ENCODE measurements around the gene RPS19.

DNA sequence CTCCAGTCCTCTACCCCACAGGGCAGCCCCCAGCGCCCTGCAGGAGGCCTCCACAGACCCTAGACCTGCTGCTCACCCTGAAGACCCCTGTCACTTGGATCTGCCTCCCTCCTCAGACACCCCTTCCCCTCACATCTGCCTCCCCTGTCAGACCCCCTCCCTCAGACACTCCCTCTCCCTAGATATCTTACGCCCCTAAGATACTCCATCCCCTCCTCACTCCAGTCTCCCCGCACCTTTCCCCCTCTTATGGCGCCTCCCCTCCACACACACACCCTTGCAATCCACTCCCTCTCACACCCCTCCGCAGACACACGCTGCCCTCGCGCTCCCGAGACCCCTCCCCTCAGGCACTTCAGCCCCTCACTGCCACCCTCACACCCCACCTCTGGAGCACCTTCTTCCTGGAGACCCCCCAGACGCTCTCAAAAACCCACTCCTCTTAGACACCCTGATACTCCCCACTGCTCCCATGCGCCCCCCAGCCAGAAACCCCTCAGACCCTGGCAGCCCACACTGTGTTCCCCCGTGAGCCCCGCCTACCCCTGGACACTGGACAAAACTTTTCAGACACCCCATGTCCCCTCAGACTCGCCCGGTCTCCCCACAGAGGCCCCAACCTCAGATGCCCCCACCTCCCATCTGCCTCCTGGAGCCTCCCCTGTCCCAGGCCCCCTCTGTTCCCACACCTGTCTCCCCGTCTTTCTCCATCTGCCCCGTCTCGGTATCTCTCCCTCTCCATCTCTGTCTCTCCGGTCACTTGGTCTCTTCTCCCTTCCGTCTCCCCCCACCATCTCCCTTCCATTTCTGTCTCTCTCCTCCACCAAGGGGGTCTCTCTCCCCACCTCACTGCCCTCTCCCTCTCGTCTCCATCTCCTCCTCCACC, 53.7 kb downstream of the RPS19 start:
- TF ChIP-seq, protein P1, sequence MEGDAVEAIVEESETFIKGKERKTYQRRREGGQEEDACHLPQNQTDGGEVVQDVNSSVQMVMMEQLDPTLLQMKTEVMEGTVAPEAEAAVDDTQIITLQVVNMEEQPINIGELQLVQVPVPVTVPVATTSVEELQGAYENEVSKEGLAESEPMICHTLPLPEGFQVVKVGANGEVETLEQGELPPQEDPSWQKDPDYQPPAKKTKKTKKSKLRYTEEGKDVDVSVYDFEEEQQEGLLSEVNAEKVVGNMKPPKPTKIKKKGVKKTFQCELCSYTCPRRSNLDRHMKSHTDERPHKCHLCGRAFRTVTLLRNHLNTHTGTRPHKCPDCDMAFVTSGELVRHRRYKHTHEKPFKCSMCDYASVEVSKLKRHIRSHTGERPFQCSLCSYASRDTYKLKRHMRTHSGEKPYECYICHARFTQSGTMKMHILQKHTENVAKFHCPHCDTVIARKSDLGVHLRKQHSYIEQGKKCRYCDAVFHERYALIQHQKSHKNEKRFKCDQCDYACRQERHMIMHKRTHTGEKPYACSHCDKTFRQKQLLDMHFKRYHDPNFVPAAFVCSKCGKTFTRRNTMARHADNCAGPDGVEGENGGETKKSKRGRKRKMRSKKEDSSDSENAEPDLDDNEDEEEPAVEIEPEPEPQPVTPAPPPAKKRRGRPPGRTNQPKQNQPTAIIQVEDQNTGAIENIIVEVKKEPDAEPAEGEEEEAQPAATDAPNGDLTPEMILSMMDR (conservative IDR thresholded peaks at IDR 0.05; ENCODE audit: low read depth, low read length) = no peak
- no peak for TF ChIP-seq EZH2 (IDR thresholded peaks at IDR 0.05; ENCODE audit: low read length, unreplicated experiment)

Measured in PC-3 (cell line).